ENCODE results near the gene DDR2. TPM values are rescaled to one million over a fixed set of nuclear protein-coding genes. Genes with fewer than 3 reads are reported as not detected.

Gene DDR2
- total RNA-seq, 1 donor from 2014 or later: 54.4 TPM

DNA sequence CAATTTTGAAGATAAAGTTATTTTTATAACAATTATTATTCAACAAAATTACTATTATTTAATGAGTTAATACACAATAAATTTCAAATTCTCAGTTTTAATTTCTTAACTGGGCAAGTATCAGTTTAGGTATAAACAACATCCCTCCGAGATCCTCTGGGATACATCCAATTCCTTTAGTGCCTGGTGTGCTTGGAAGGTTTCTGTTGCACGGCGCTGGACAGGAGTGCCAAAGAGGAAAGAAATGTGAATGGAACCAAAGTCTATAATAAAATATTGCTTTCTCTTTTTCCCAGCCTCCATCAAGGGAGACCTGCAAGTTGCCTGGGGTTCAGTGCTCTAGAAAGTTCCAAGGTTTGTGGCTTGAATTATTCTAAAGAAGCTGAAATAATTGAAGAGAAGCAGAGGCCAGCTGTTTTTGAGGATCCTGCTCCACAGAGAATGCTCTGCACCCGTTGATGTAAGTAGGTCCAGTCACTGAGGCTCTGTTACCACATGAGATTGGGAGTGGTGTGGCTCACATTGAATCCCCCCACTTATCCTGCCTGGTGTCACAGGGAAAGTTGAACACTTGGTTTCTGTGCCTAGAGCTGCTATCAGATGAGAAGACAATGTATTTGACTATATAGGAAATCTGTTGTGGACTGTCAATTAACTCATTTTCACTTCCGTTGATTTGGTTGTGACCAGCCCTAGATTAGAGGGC, 22.8 kb downstream of the DDR2 start:
- no peak for DNase-seq (ENCODE audit: extremely low spot score, unreplicated experiment)
- TF ChIP-seq, protein P1, sequence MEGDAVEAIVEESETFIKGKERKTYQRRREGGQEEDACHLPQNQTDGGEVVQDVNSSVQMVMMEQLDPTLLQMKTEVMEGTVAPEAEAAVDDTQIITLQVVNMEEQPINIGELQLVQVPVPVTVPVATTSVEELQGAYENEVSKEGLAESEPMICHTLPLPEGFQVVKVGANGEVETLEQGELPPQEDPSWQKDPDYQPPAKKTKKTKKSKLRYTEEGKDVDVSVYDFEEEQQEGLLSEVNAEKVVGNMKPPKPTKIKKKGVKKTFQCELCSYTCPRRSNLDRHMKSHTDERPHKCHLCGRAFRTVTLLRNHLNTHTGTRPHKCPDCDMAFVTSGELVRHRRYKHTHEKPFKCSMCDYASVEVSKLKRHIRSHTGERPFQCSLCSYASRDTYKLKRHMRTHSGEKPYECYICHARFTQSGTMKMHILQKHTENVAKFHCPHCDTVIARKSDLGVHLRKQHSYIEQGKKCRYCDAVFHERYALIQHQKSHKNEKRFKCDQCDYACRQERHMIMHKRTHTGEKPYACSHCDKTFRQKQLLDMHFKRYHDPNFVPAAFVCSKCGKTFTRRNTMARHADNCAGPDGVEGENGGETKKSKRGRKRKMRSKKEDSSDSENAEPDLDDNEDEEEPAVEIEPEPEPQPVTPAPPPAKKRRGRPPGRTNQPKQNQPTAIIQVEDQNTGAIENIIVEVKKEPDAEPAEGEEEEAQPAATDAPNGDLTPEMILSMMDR (conservative IDR thresholded peaks at IDR 0.05): no peak
- Mint-ChIP-seq H3K4me1 (ENCODE audit: unreplicated experiment) (peaks cover 25% of the 10 kb centered on the region), H3K4me3 (no peak overlapping the region), H3K9me3 (peaks cover 11% of the 10 kb centered on the region), H3K36me3 (peaks cover 18% of the 10 kb centered on the region), H3K27me3 (peaks cover 7% of the 10 kb centered on the region), H3K27ac (no peak overlapping the region)

GRCh38 chr1:162656266-162656665, 24.0 kb downstream of the DDR2 start:
- Mint-ChIP-seq H3K27ac (no peak overlapping the region), H3K9me3 (peaks cover 8% of the 10 kb centered on the region), H3K27me3 (peaks cover 7% of the 10 kb centered on the region), H3K36me3 (peaks cover 16% of the 10 kb centered on the region), H3K4me1 (ENCODE audit: unreplicated experiment) (peaks cover 19% of the 10 kb centered on the region), H3K4me3 (no peak overlapping the region)
- no peak for DNase-seq (ENCODE audit: extremely low spot score, unreplicated experiment)
- TF ChIP-seq, protein P1 (conservative IDR thresholded peaks at IDR 0.05): no peak

GRCh38 chr1:162660574-162660973, 28.3 kb downstream of the DDR2 start:
- Mint-ChIP-seq H3K27ac (no peak overlapping the region), H3K4me1 (ENCODE audit: unreplicated experiment) (peaks cover 17% of the 10 kb centered on the region), H3K27me3 (peaks cover 7% of the 10 kb centered on the region), H3K9me3 (peaks cover 6% of the 10 kb centered on the region), H3K36me3 (peaks cover 11% of the 10 kb centered on the region), H3K4me3 (no peak overlapping the region)
- TF ChIP-seq, protein P1 (conservative IDR thresholded peaks at IDR 0.05): no peak
- no peak for DNase-seq (ENCODE audit: extremely low spot score, unreplicated experiment)

DNA sequence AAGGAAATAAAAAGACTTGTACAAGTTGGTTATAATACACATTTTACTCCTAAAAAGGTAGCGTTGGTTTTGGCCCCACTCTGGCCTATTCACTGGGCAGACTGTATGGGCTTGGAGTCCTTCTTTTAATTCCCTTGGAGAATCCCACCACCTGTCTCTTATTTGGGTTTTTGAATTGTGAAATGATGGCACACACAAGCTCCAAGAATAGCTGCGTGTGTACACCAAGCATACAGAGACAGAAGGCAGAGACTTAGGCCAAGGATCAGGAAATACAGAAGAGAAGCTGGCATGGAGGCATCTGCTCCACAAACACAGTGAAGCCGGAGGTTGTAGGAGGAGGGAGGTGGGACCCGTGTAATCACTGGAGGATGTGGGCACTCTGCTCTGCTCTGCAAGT, 29.1 kb downstream of the DDR2 start:
- H3K27me3 Mint-ChIP-seq: peaks cover 7% of the 10 kb centered on the region
- DNase-seq (ENCODE audit: extremely low spot score, unreplicated experiment): no peak
- H3K4me3 Mint-ChIP-seq: no peak overlapping the region
- TF ChIP-seq, protein P1 (conservative IDR thresholded peaks at IDR 0.05): no peak
- peaks cover 19% of the 10 kb centered on the region for H3K4me1 Mint-ChIP-seq (ENCODE audit: unreplicated experiment)
- peaks cover 6% of the 10 kb centered on the region for H3K9me3 Mint-ChIP-seq
- H3K36me3 Mint-ChIP-seq: peaks cover 11% of the 10 kb centered on the region
- no peak overlapping the region for H3K27ac Mint-ChIP-seq

DNA sequence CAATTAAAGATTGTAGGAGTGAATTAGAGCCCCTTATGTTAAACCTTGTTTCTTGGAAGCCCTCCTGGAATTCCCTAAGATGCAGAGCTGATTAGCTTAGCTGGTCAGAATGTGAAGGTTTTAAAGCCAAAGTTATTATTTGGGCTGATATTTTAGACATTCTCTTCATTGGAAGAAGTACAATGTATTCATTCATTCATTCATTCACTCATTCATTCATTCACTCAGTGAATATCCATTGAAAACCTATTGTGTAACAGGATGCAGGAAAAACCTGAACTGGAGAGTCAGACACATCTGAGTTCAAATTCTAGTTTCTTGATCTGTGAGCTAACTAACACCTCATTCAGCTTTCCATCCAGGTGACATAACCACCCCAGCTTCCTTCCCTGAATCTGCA, 29.7 kb downstream of the DDR2 start:
- Mint-ChIP-seq H3K36me3 (peaks cover 13% of the 10 kb centered on the region), H3K27ac (no peak overlapping the region), H3K4me1 (ENCODE audit: unreplicated experiment) (peaks cover 19% of the 10 kb centered on the region), H3K27me3 (peaks cover 5% of the 10 kb centered on the region), H3K9me3 (peaks cover 6% of the 10 kb centered on the region), H3K4me3 (no peak overlapping the region)
- TF ChIP-seq, protein P1 (conservative IDR thresholded peaks at IDR 0.05): no peak
- no peak for DNase-seq (ENCODE audit: extremely low spot score, unreplicated experiment)
